Sigmoid colon (tissue), 7 donors: Measurements from ENCODE around the gene ABCG8. TPM values are rescaled to one million over a fixed set of nuclear protein-coding genes. Genes with fewer than 3 reads are reported as not detected.
"Not testable (repeated sequence)": the region's sequence is repeated elsewhere in the genome, so short reads cannot be mapped to it uniquely, and the experiment has no call there.

ENCODE experiments used
- DNase-seq: peaks from one replicate; pipeline ENCODE4 v3.0.0-alpha.2; 2019
- H3K27ac ChIP-seq, 4 donors: fragments of 200-600 bp; sonication (generic); one replicate each; pipeline ENCODE4 v1.5.1; 2016 to 2019; ENCODE audit warnings: mild to moderate bottlenecking in 1 of 4
- H3K27me3 ChIP-seq, 3 donors: fragments of 200-600 bp; sonication (generic); one replicate each; pipeline ENCODE4 v1.5.1; 2019; ENCODE audit warnings: mild to moderate bottlenecking in 1 of 3
- H3K36me3 ChIP-seq, 4 donors: fragments of 200-600 bp; sonication (generic); one replicate each; pipeline ENCODE4 v1.5.1; 2016 to 2019
- H3K4me1 ChIP-seq, 4 donors: fragments of 200-600 bp; sonication (generic); one replicate each; pipeline ENCODE4 v1.5.1; 2017 to 2019
- H3K4me3 ChIP-seq, 4 donors: fragments of 200-600 bp; sonication (generic); one replicate each; pipeline ENCODE4 v1.5.1; 2017 to 2019; ENCODE audit warnings: mild to moderate bottlenecking in 2 of 4, moderate library complexity in 1 of 4
- H3K9me3 ChIP-seq, 4 donors: fragments of 200-600 bp in 3 of 4; sonication (generic) in 3 of 4; one replicate each; pipeline versions ENCODE4 v1.5.1 to v1.6.1; 2013 to 2019
- CTCF ChIP-seq, 4 experiments: fragments of 450-650 bp in 3 of 4; fragments of 200-600 bp in 1 of 4; IDR thresholded peaks; one replicate each; pipeline ENCODE4 v1.5.1; 2016 to 2019; ENCODE audit warnings: antibody characterized with exemption in 4 of 4, mild to moderate bottlenecking in 3 of 4, moderate library complexity in 2 of 4
- EP300 ChIP-seq, 4 donors: sonication (generic); formaldehyde crosslinking; IDR thresholded peaks; one replicate each; pipeline ENCODE4 v1.6.1; 2017; ENCODE audit warnings: antibody characterized with exemption in 4 of 4
- POLR2A ChIP-seq, 2 donors: fragments of 450-650 bp; IDR thresholded peaks; one replicate each; pipeline ENCODE4 v1.6.1; 2016; ENCODE audit warnings: antibody characterized with exemption in 2 of 2, mild to moderate bottlenecking in 2 of 2, moderate library complexity in 2 of 2
- POLR2AphosphoS5 ChIP-seq, 4 donors: sonication (generic); formaldehyde crosslinking; IDR thresholded peaks; one replicate each; pipeline ENCODE4 v1.6.1; 2017; ENCODE audit warnings: antibody characterized with exemption in 4 of 4
- WGBS, 2 donors: extraction: QIAGEN DNeasy Blood & Tissue Kit; methylation state at CpG; one replicate each; pipeline ENCODE4 v1.1.7; 2013; 5-methylcytosine and 5-hydroxymethylcytosine counted together
- intact Hi-C: fragments of 100-400 bp; cut with DNase I; formaldehyde crosslinking; loops from one replicate; pipeline ENCODE4 v1.15.1; 2023
- polyA plus RNA-seq, 3 donors: library from polyadenylated mRNA; stranded (reverse); fragments of 200-250 nt; gene quantifications; one replicate each; pipeline ENCODE4 v1.2.3, GENCODE V29; 2013
- total RNA-seq, 4 donors: library from RNA; depleted of rRNA; stranded (reverse); fragments of >200 nt; gene quantifications; one replicate each; pipeline ENCODE4 v1.1.0, GENCODE V29; 2016
- donor health status: healthy with polysubstance abuse.
- donor health status: Bipolar disorder and iron deficiency.
- donor health status: healthy.

Gene ABCG8
- total and polyA plus RNA-seq, 7 donors: under 0.01 to 0.16 TPM; not detected in 5

- intact Hi-C loops: no loop called here
- no peak for DNase-seq
- TF ChIP-seq EP300 (IDR thresholded peaks at IDR 0.05): no peak
- Histone ChIP-seq H3K36me3 (peaks cover 0 to 75% (median 8%) of the 10 kb centered on the region in 4 donors), H3K9me3 (no peaks in the 10 kb centered on the region), H3K4me1 (no peaks in the 10 kb centered on the region), H3K27ac (no peak overlapping the region), H3K27me3 (no peaks in the 10 kb centered on the region), H3K4me3 (no peak overlapping the region)
- WGBS, 2 donors: 90 to 92% methylated on average over 11 of the region's 11 CpGs
Observed at GRCh38 chr2:43905371-43905803, 66.6 kb downstream of the ABCG8 start.

DNA sequence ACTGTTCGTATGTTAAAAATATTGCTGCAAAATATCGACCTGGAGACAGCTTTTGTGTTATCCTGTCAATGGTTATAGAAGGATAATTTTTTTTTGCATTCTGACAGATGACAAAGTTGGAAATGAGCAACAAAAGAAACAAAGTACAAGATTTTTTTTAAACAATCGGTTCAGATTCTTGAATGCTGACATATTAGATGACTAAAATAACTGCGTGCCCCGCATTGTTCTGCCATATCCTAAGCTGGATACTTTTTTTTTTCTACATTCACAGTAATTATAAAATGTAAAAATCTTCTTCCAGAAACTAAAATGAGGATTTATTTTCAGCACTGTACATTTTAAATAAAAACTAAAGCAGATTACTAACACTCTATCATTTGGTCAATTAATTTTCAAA is 67.1 kb downstream of the ABCG8 start:
- 90 to 94% methylated on average over 5 of the region's 5 CpGs for WGBS, 2 donors
- Histone ChIP-seq H3K27ac (no peak overlapping the region), H3K36me3 (peaks cover 0 to 75% (median 7%) of the 10 kb centered on the region in 4 donors), H3K27me3 (no peaks in the 10 kb centered on the region), H3K4me1 (no peaks in the 10 kb centered on the region), H3K9me3 (no peaks in the 10 kb centered on the region), H3K4me3 (no peak overlapping the region)
- no peak for TF ChIP-seq POLR2AphosphoS5 (IDR thresholded peaks at IDR 0.05)
- no peak for TF ChIP-seq EP300 (IDR thresholded peaks at IDR 0.05)
- TF ChIP-seq POLR2A (IDR thresholded peaks at IDR 0.05): no peak
- TF ChIP-seq CTCF (IDR thresholded peaks at IDR 0.05): no peak
- intact Hi-C loops: no loop called here
- no peak for DNase-seq

GRCh38 chr2:43906448-43907109 is 67.8 kb downstream of the ABCG8 start:
- H3K9me3 ChIP-seq: no peaks in the 10 kb centered on the region
- intact Hi-C loops: no loop called here
- 90 to 93% methylated on average over 6 of the region's 6 CpGs for WGBS, 2 donors
- TF ChIP-seq POLR2AphosphoS5 (IDR thresholded peaks at IDR 0.05) (no peak), CTCF (IDR thresholded peaks at IDR 0.05) (no peak), POLR2A (IDR thresholded peaks at IDR 0.05) (no peak), EP300 (IDR thresholded peaks at IDR 0.05) (no peak)
- H3K4me1 ChIP-seq: no peaks in the 10 kb centered on the region
- H3K27me3 ChIP-seq: no peaks in the 10 kb centered on the region
- no peak overlapping the region for H3K27ac ChIP-seq
- peaks cover 0 to 75% (median 5%) of the 10 kb centered on the region in 4 donors for H3K36me3 ChIP-seq
- no peak overlapping the region for H3K4me3 ChIP-seq
- no peak for DNase-seq

DNA sequence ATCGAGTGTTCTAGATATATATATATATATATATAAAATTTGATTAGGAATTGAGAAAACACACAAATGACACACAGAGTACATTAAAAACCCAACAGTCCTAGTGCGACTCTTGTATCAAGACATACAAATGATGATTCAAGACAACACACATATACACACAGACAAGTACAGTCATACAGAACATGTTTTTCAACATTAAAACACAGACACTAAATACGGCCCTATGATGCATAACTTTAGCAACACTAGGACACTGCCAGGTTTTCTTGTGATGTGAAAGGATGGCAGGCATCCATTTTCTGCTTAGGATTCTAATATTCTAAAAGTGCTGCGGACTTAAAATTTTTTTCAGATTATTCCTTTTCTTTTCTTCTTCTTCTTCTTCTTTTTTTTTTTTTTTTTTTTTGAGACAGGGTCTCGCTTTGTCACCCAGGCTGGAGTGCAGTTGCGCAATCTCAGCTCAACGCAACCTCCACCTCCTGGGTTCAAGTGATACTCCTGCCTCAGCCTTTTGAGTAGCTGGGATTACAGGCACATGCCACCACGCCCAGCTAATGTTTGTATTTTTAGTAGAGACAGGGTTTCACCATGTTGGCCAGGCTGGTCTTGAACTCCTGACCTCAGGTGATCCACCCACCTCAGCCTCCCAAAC is 72.5 kb downstream of the ABCG8 start:
- H3K9me3 ChIP-seq, H3K27me3 ChIP-seq, intact Hi-C loops, H3K4me3 ChIP-seq, H3K4me1 ChIP-seq, DNase-seq, H3K27ac ChIP-seq: not testable (repeated sequence)
- H3K36me3 ChIP-seq: peaks cover 0 to 80% (median 4%) of the 10 kb centered on the region in 4 donors
- 92 to 96% methylated on average over 8 of the region's 8 CpGs for WGBS, 2 donors

- Histone ChIP-seq H3K27me3 (no peaks in the 10 kb centered on the region), H3K27ac (no peak overlapping the region), H3K36me3 (peaks cover 0 to 61% (median 5%) of the 10 kb centered on the region in 4 donors), H3K9me3 (no peaks in the 10 kb centered on the region), H3K4me1 (no peaks in the 10 kb centered on the region), H3K4me3 (no peak overlapping the region)
- intact Hi-C loops: no loop called here
- no peak for DNase-seq
- WGBS, 2 donors: 97 to 98% methylated on average over 2 of the region's 2 CpGs
- no peak for TF ChIP-seq POLR2A (IDR thresholded peaks at IDR 0.05)
- TF ChIP-seq CTCF (IDR thresholded peaks at IDR 0.05): no peak
- TF ChIP-seq POLR2AphosphoS5 (IDR thresholded peaks at IDR 0.05): no peak
- no peak for TF ChIP-seq EP300 (IDR thresholded peaks at IDR 0.05)
Observed at GRCh38 chr2:43924463-43924862, 85.7 kb downstream of the ABCG8 start.
